ENCODE data around the gene CD4. TPM values are rescaled to one million over a fixed set of nuclear protein-coding genes. Genes with fewer than 3 reads are reported as not detected.

The CD4 gene
- total RNA-seq, 1 experiment from 2014 or later = 0.42 TPM

- H3K9me3 ChIP-seq (ENCODE audit: control insufficient read depth in 1 of 2, insufficient read depth in 1 of 2, low read depth in 1 of 2, low read length in 2 of 2) = no peaks in the 10 kb centered on the region
- no peak overlapping the region for H3K4me3 ChIP-seq (replicated peaks in 1 of 2; ENCODE audit: low read depth in 1 of 2, low read length in 2 of 2)
- peaks cover 29% of the 10 kb centered on the region for H3K79me2 ChIP-seq (ENCODE audit: insufficient read depth, low read length)
- no peak overlapping the region for H3K9ac ChIP-seq (ENCODE audit: low read length)
- no peaks in the 10 kb centered on the region for H3K9me2 ChIP-seq (ENCODE audit: insufficient read depth)
- BruUV-seq (replicated peaks) = no TSS peak
- H3K4me1 ChIP-seq (ENCODE audit: control insufficient read depth in 1 of 2, insufficient read depth in 2 of 2, low read length in 2 of 2) = peaks cover 21 to 45% of the 10 kb centered on the region in 2 experiments
- ATAC-seq = no peak
- H4K20me1 ChIP-seq (ENCODE audit: insufficient read depth) = no peaks in the 10 kb centered on the region
- ChIA-PET POLR2A (interaction anchor here (1.5 kb wide), 1 partner anchor 18 kb away, joined by 5 read pairs; the partner anchor contains the start of gene MLF2), RAD21 (ENCODE audit: low non-redundant PET in 1 of 2, low total read pairs in 2 of 2, uncharacterized antibody in 2 of 2, unreplicated experiment in 2 of 2) (no interaction called here), CTCF (interaction anchor here (0.9 to 1.9 kb wide), 2 partner anchors 14 to 17 kb away, joined by 3 to 13 read pairs; partner anchors contain the start of gene MLF2)
- H3K36me3 ChIP-seq (ENCODE audit: control insufficient read depth in 1 of 2, insufficient read depth in 2 of 2, low read length in 2 of 2) = peaks cover 9 to 13% of the 10 kb centered on the region in 2 experiments; a peak in 3 of 4 replicates
- H2AFZ ChIP-seq (ENCODE audit: low read depth, low read length, poor library complexity, severe bottlenecking) = no peak overlapping the region
- intact Hi-C loops (cut with micrococcal nuclease) = no loop called here
- no peak for DNase-seq (ENCODE audit: low read depth, low spot score)
- TF ChIP-seq SRF (IDR thresholded peaks at IDR 0.05; ENCODE audit: low read depth) (no peak), POLR2A (IDR thresholded peaks at IDR 0.05; ENCODE audit: borderline replicate concordance, extremely low read depth, insufficient read depth, insufficient read length) (no peak), JUND (IDR thresholded peaks at IDR 0.05) (no peak), ZBTB33 (IDR thresholded peaks at IDR 0.05; ENCODE audit: extremely low read depth, insufficient replicate concordance, low read length) (no peak), EGR1 (IDR thresholded peaks at IDR 0.05; ENCODE audit: low read depth) (no peak), POLR2AphosphoS5 (IDR thresholded peaks at IDR 0.05; ENCODE audit: low read depth, low read length) (no peak), SIN3A (IDR thresholded peaks at IDR 0.05; ENCODE audit: low read depth) (no peak), MAX (IDR thresholded peaks at IDR 0.05) (no peak), TCF7L2 (IDR thresholded peaks at IDR 0.05; ENCODE audit: borderline replicate concordance, extremely low read depth, insufficient read depth, insufficient read length) (no peak), ELF1 (IDR thresholded peaks at IDR 0.05; ENCODE audit: borderline replicate concordance, low read depth) (no peak), REST (IDR thresholded peaks at IDR 0.05; ENCODE audit: low read depth) (no peak), YY1 (IDR thresholded peaks at IDR 0.05; ENCODE audit: extremely low read depth, insufficient replicate concordance, low read depth, low read length) (no peak), ZFX (IDR thresholded peaks at IDR 0.05) (no peak), ATF3 (IDR thresholded peaks at IDR 0.05) (no peak)
- H3K27me3 ChIP-seq (ENCODE audit: insufficient read depth, low read length) = no peaks in the 10 kb centered on the region
- H3K27ac ChIP-seq (ENCODE audit: low read depth, low read length) = peak overlapping the region; percentile 22; the same call in 1 of the 2 replicates
- no peak overlapping the region for H3K4me2 ChIP-seq (ENCODE audit: low read length)
Measured at GRCh38 chr12:6770600-6770999, 18.7 kb upstream of the CD4 start.
